Measurements from ENCODE around the gene ZNF230.

Gene ZNF230

DNA sequence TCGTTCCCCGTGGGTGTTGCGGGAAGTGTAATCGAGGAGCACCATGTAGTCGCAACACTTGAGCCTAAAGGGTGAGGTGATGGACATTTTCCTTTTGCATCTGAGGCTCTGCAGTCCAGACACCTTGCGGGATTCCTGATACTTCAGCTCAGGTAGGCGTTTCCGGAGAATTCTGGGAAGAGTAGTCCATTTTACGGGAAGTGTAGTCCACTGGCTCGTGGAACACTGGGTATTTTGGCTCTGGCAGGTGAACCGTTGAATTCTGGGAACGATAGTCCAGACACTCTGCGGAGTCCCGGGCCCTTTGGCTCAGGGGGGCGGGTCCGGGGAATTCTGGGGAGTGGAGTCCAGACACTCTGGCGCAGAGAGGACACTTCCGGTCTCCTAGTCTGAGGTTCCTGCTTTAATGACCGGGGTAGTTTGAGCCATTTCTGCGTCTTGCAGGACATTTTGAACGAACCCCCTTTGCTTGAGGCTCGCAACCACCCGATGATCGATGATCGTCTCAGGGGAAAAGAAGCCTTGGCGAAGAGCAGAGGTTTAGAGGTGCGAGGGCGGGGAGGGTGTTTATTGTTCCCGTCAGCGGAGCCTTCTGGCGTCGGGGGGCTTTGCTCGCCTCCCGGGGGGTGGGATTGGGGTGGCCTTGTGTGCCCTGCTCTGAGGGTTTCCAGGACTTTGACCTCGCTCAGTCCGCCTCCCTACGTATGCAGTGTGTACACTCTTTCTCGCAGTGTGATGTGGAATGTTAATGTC is 49.1 kb downstream of the ZNF230 start, which contains the start of gene ZNF223:
Gene ZNF223, plus strand, starts transcription at position 387 of the 753 bp plus-strand sequence. CDS start 3,141 bp downstream, outside the sequence.
- Histone ChIP-seq H3K27ac (ENCODE audit: low read length, poor library complexity, severe bottlenecking) (peak within 1 kb of the TSS; percentile 61), H2AK5ac (ENCODE audit: low read length, severe bottlenecking) (no peak within 1 kb of the TSS), H2BK120ac (ENCODE audit: low read depth, low read length) (peak within 1 kb of the TSS; percentile 21), H3K4me3 (ENCODE audit: insufficient read depth in 1 of 2, low read depth in 1 of 2, low read length in 2 of 2) (peak within 1 kb of the TSS; percentile 91 to 95), H3K23ac (ENCODE audit: low read length in 2 of 2) (no peak within 1 kb of the TSS), H3K36me3 (ENCODE audit: control insufficient read depth in 1 of 2, insufficient read depth in 2 of 2, low read depth in 1 of 2, low read length in 2 of 2) (peaks cover 9 to 14% of the 10 kb centered on the region in 2 experiments), H3K18ac (ENCODE audit: low read depth in 1 of 2, low read length in 2 of 2) (peak within 1 kb of the TSS in 1 of 2 experiments; percentile 96), H3K9ac (ENCODE audit: low read length) (peak within 1 kb of the TSS; percentile 95), H4K8ac (ENCODE audit: low read length) (peak within 1 kb of the TSS; percentile 97), H3K27me3 (ENCODE audit: control insufficient read depth in 1 of 2, insufficient read depth in 1 of 2, low read length in 2 of 2) (peaks cover 0 to 8% of the 10 kb centered on the region in 2 experiments), H3K4ac (ENCODE audit: low read depth in 1 of 2, low read length in 2 of 2) (peak within 1 kb of the TSS in 1 of 2 experiments; percentile 86), H2BK12ac (ENCODE audit: low read length in 2 of 2) (no peak within 1 kb of the TSS), H3K14ac (ENCODE audit: low read length in 2 of 2) (peak within 1 kb of the TSS in 1 of 2 experiments; percentile 73), H2BK15ac (ENCODE audit: low read depth, poor library complexity, severe bottlenecking) (no peak within 1 kb of the TSS), H2BK5ac (ENCODE audit: low read depth, low read length, poor library complexity, severe bottlenecking) (no peak within 1 kb of the TSS), H2AFZ (ENCODE audit: low read depth, low read length) (peak within 1 kb of the TSS; percentile 98), H3K4me1 (ENCODE audit: control insufficient read depth, insufficient read depth, low read depth, low read length) (peaks cover 1% of the 10 kb centered on the region), H3K4me2 (ENCODE audit: low read length, poor library complexity, severe bottlenecking) (peak within 1 kb of the TSS; percentile 86), H4K91ac (ENCODE audit: low read length) (no peak within 1 kb of the TSS), H3K9me3 (ENCODE audit: control insufficient read depth, low read length) (peaks cover 14% of the 10 kb centered on the region), H3K79me1 (replicated peaks; ENCODE audit: low read length, poor library complexity, severe bottlenecking) (peaks cover 23% of the 10 kb centered on the region)
- 4% methylated on average over 38 of the region's 38 CpGs for WGBS
- peak; percentile 85 for DNase-seq

GRCh38 chr19:44055870-44056269 is 53.1 kb downstream of the ZNF230 start:
- no peak overlapping the region for H2BK120ac ChIP-seq (ENCODE audit: low read depth, low read length)
- H3K23ac ChIP-seq (ENCODE audit: low read length in 2 of 2), result no peak overlapping the region
- H3K4me3 ChIP-seq (ENCODE audit: insufficient read depth in 1 of 2, low read depth in 1 of 2, low read length in 2 of 2), result no peak overlapping the region
- H2BK12ac ChIP-seq (ENCODE audit: low read length in 2 of 2), result no peak overlapping the region
- no peak overlapping the region for H3K27ac ChIP-seq (ENCODE audit: low read length, poor library complexity, severe bottlenecking)
- H3K14ac ChIP-seq (ENCODE audit: low read length in 2 of 2), result no peak overlapping the region
- no peak for DNase-seq
- no peak overlapping the region for H2AFZ ChIP-seq (ENCODE audit: low read depth, low read length)
- no peak overlapping the region for H4K8ac ChIP-seq (ENCODE audit: low read length)
- no peak overlapping the region for H2BK15ac ChIP-seq (ENCODE audit: low read depth, poor library complexity, severe bottlenecking)
- WGBS, result 88% methylated on average over 5 of the region's 5 CpGs
- H3K36me3 ChIP-seq (ENCODE audit: control insufficient read depth in 1 of 2, insufficient read depth in 2 of 2, low read depth in 1 of 2, low read length in 2 of 2), result peaks cover 37 to 52% of the 10 kb centered on the region in 2 experiments
- H2BK5ac ChIP-seq (ENCODE audit: low read depth, low read length, poor library complexity, severe bottlenecking), result no peak overlapping the region
- H3K9me3 ChIP-seq (ENCODE audit: control insufficient read depth, low read length), result peaks cover 18% of the 10 kb centered on the region
- peaks cover 1% of the 10 kb centered on the region for H3K4me1 ChIP-seq (ENCODE audit: control insufficient read depth, insufficient read depth, low read depth, low read length)
- H3K79me1 ChIP-seq (replicated peaks; ENCODE audit: low read length, poor library complexity, severe bottlenecking), result peaks cover 32% of the 10 kb centered on the region
- H3K4me2 ChIP-seq (ENCODE audit: low read length, poor library complexity, severe bottlenecking), result no peak overlapping the region
- peaks cover 0 to under 1% of the 10 kb centered on the region in 2 experiments for H3K27me3 ChIP-seq (ENCODE audit: control insufficient read depth in 1 of 2, insufficient read depth in 1 of 2, low read length in 2 of 2)
- no peak overlapping the region for H2AK5ac ChIP-seq (ENCODE audit: low read length, severe bottlenecking)
- no peak overlapping the region for H3K9ac ChIP-seq (ENCODE audit: low read length)
- no peak overlapping the region for H3K18ac ChIP-seq (ENCODE audit: low read depth in 1 of 2, low read length in 2 of 2)
- H4K91ac ChIP-seq (ENCODE audit: low read length), result no peak overlapping the region
- H3K4ac ChIP-seq (ENCODE audit: low read depth in 1 of 2, low read length in 2 of 2), result no peak overlapping the region

GRCh38 chr19:44059229-44059628 is 56.5 kb downstream of the ZNF230 start:
- H3K4me3 ChIP-seq (ENCODE audit: insufficient read depth in 1 of 2, low read depth in 1 of 2, low read length in 2 of 2), result no peak overlapping the region
- 96% methylated on average over 2 of the region's 2 CpGs for WGBS

DNA sequence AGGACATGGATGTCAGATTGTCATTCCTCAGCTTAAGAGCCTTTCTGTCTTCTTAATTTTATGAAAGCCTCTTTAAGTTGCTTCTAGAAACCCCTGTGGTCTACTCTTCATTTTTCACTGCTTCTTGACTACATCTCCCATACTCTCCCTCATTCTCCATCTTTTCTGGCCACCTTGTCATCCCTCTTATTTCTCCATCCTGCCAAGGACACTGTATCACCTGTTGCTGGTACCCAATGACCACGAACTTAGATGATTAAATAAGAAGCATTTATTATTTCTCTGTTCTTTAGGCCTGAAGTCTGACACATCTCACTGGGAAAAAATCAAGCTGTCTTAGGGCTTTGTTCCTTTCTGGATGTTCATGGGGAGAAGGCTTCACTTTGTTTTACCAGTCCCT is 58.3 kb downstream of the ZNF230 start:
- Histone ChIP-seq H4K8ac (ENCODE audit: low read length) (no peak overlapping the region), H3K4me2 (ENCODE audit: low read length, poor library complexity, severe bottlenecking) (no peak overlapping the region), H3K4me1 (ENCODE audit: control insufficient read depth, insufficient read depth, low read depth, low read length) (no peaks in the 10 kb centered on the region), H2BK120ac (ENCODE audit: low read depth, low read length) (no peak overlapping the region), H3K14ac (ENCODE audit: low read length in 2 of 2) (no peak overlapping the region), H2AFZ (ENCODE audit: low read depth, low read length) (no peak overlapping the region), H3K9me3 (ENCODE audit: control insufficient read depth, low read length) (peaks cover 46% of the 10 kb centered on the region), H3K36me3 (ENCODE audit: control insufficient read depth in 1 of 2, insufficient read depth in 2 of 2, low read depth in 1 of 2, low read length in 2 of 2) (peaks cover 50 to 88% of the 10 kb centered on the region in 2 experiments), H3K4ac (ENCODE audit: low read depth in 1 of 2, low read length in 2 of 2) (no peak overlapping the region), H2AK5ac (ENCODE audit: low read length, severe bottlenecking) (no peak overlapping the region), H3K4me3 (ENCODE audit: insufficient read depth in 1 of 2, low read depth in 1 of 2, low read length in 2 of 2) (no peak overlapping the region), H2BK5ac (ENCODE audit: low read depth, low read length, poor library complexity, severe bottlenecking) (no peak overlapping the region), H3K79me1 (replicated peaks; ENCODE audit: low read length, poor library complexity, severe bottlenecking) (peaks cover 10% of the 10 kb centered on the region), H3K9ac (ENCODE audit: low read length) (no peak overlapping the region), H2BK12ac (ENCODE audit: low read length in 2 of 2) (no peak overlapping the region), H3K18ac (ENCODE audit: low read depth in 1 of 2, low read length in 2 of 2) (no peak overlapping the region), H2BK15ac (ENCODE audit: low read depth, poor library complexity, severe bottlenecking) (no peak overlapping the region), H3K27ac (ENCODE audit: low read length, poor library complexity, severe bottlenecking) (no peak overlapping the region), H3K27me3 (ENCODE audit: control insufficient read depth in 1 of 2, insufficient read depth in 1 of 2, low read length in 2 of 2) (no peaks in the 10 kb centered on the region), H4K91ac (ENCODE audit: low read length) (no peak overlapping the region), H3K23ac (ENCODE audit: low read length in 2 of 2) (no peak overlapping the region)
- no peak for DNase-seq
- WGBS, result no CpG with 5 or more reads among the region's 1 CpG

More at GRCh38 chr19:44059229-44059628, 56.5 kb downstream of the ZNF230 start:
- no peak overlapping the region for H3K9ac ChIP-seq (ENCODE audit: low read length)
- H2BK12ac ChIP-seq (ENCODE audit: low read length in 2 of 2), result no peak overlapping the region
- H2BK15ac ChIP-seq (ENCODE audit: low read depth, poor library complexity, severe bottlenecking), result no peak overlapping the region
- no peak overlapping the region for H2BK5ac ChIP-seq (ENCODE audit: low read depth, low read length, poor library complexity, severe bottlenecking)
- H3K36me3 ChIP-seq (ENCODE audit: control insufficient read depth in 1 of 2, insufficient read depth in 2 of 2, low read depth in 1 of 2, low read length in 2 of 2), result peaks cover 51 to 85% of the 10 kb centered on the region in 2 experiments
- H3K18ac ChIP-seq (ENCODE audit: low read depth in 1 of 2, low read length in 2 of 2), result no peak overlapping the region
- no peak overlapping the region for H3K27ac ChIP-seq (ENCODE audit: low read length, poor library complexity, severe bottlenecking)
- H3K23ac ChIP-seq (ENCODE audit: low read length in 2 of 2), result no peak overlapping the region
- H3K4me2 ChIP-seq (ENCODE audit: low read length, poor library complexity, severe bottlenecking), result no peak overlapping the region
- no peak overlapping the region for H4K8ac ChIP-seq (ENCODE audit: low read length)
- peaks cover 39% of the 10 kb centered on the region for H3K9me3 ChIP-seq (ENCODE audit: control insufficient read depth, low read length)
- H3K27me3 ChIP-seq (ENCODE audit: control insufficient read depth in 1 of 2, insufficient read depth in 1 of 2, low read length in 2 of 2), result no peaks in the 10 kb centered on the region
- H2BK120ac ChIP-seq (ENCODE audit: low read depth, low read length), result no peak overlapping the region
- no peak for DNase-seq
- no peaks in the 10 kb centered on the region for H3K4me1 ChIP-seq (ENCODE audit: control insufficient read depth, insufficient read depth, low read depth, low read length)
- no peak overlapping the region for H3K4ac ChIP-seq (ENCODE audit: low read depth in 1 of 2, low read length in 2 of 2)
- H2AFZ ChIP-seq (ENCODE audit: low read depth, low read length), result no peak overlapping the region
- no peak overlapping the region for H3K14ac ChIP-seq (ENCODE audit: low read length in 2 of 2)
- H3K79me1 ChIP-seq (replicated peaks; ENCODE audit: low read length, poor library complexity, severe bottlenecking), result peaks cover 23% of the 10 kb centered on the region
- H2AK5ac ChIP-seq (ENCODE audit: low read length, severe bottlenecking), result no peak overlapping the region
- no peak overlapping the region for H4K91ac ChIP-seq (ENCODE audit: low read length)

All from mesenchymal stem cell (in vitro differentiated cells and primary cell).